ENCODE results near the gene TPCN2.

The TPCN2 gene

DNA sequence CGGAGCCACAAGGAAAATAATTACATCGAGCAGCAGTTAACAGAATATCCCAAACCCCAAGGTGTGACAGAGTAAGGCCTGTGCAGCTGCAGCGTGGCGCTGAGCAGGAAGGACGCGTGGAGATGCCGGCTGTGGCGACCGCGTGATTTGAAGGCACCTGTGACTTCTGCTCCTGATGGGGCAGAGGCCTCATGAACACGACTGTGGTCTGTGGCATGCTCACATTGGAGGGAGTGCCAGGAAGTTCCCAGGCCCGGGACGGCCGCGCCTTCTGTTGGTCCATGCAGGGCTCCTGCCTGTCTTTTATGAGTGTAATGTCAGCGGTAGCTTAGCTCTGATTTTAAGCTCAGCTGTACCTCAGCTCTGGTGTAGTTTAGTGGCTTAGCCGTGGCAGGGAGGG, 50.4 kb downstream of the TPCN2 start:
- no peak for DNase-seq

- no peak for DNase-seq
Measured at GRCh38 chr11:69100454-69101114, 51.9 kb downstream of the TPCN2 start.

DNA sequence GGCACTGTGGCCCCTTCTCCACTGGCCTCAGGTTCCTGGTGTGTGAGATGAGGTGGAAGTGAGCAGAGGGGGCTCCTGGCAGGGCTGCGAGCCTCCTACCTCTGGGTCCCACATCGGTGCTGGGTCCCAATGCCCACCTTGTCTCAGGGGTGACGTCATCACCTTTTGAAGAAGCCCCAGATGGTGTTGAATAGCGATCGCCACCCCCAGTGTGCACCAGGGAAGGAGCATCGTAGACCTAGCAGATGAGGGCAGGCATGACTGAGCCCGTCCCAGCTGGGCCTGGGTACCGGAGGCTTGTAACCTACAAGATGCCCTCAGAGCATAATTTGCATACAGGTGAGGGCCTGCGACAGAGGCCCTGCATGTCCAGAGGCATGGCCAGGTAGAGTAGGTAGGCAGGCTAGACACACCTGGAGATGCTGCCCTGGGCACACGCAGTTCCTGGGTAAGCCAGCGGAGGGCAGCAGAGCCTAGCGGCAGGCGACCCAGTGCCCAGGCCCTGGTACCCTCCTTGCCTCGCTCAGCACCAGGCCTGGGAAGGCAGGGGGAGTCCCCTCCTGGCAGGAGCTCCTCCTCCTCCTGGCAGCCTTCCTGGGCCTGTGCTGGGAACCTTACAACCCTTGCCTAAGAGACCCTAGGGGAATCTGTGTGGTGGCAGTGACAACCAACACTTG, 52.5 kb downstream of the TPCN2 start:
- peak; percentile 86 for DNase-seq

GRCh38 chr11:69101792-69102695, 53.3 kb downstream of the TPCN2 start:
- no peak for DNase-seq

DNA sequence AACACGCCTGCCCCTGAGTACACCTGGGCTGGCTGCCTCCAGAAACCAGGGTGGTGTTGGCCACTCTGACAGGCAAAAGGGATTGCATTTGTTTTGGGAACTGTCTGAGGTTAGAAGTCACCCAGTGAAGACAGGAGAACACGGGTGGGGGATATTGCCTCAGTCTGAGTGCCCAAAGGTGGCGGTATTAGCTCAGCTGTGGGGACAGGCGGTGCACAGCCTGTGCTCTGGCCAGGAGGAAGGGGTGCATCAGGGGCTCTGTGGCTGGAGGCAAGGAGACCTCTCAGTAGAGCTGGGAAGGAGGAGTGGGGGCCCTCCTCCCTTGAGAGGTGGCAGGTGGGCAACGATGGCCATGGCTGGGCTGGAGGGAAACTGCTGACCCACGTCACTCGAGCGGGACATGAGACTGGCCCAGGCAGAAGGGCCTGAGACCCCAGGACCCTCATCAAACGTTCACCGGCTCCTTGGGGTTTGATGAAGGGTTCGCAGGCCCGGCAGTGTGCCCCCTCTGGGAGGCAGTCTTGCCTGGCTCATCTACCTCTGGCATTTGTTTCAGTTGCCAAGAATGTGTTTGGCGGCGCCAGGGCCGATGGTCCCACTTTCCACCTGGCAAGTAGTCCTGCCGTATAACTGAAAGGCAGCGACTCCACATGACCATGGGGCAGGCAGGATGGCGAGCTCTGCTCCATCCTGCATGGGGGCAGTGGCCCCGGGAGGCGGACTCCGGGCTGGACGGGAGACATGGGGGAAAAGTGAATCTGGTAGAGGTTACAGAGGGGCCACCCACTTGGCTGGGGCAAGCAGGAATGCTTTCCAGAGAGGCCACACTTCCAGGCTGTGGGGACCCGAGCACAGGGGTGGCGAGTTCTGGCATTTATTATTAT, 54.2 kb downstream of the TPCN2 start:
- DNase-seq = no peak

- no peak for DNase-seq
Measured at GRCh38 chr11:69104212-69104855, 55.6 kb downstream of the TPCN2 start.

DNA sequence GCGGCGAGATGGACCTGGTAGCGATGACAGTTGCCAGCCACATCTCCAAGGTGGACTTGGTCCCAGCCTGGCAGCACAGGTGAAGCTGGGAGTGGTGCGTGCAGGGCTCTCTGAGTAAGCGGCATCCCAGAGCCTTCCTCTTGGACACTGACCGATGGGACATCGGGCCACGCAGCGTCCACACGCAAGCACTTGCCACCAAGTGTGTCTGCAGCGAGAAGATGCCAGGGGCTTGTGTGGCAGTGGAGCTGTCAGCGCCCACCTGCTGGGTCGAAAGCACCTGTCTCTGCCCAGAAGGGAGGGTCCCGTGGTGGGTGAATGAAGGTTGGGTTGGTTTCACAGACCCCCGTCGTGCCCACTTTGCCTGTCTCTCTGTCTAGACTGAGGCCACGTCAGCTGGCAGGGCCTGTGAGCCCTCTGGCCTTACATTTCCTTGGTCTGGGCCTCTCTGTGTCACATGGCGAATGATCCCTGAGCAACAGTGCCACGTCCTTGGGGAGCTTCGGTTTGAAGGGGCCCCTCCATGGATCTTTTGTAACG, 56.2 kb downstream of the TPCN2 start:
- no peak for DNase-seq

- DNase-seq = no peak
Measured at GRCh38 chr11:69105461-69106030, 56.8 kb downstream of the TPCN2 start.

DNA sequence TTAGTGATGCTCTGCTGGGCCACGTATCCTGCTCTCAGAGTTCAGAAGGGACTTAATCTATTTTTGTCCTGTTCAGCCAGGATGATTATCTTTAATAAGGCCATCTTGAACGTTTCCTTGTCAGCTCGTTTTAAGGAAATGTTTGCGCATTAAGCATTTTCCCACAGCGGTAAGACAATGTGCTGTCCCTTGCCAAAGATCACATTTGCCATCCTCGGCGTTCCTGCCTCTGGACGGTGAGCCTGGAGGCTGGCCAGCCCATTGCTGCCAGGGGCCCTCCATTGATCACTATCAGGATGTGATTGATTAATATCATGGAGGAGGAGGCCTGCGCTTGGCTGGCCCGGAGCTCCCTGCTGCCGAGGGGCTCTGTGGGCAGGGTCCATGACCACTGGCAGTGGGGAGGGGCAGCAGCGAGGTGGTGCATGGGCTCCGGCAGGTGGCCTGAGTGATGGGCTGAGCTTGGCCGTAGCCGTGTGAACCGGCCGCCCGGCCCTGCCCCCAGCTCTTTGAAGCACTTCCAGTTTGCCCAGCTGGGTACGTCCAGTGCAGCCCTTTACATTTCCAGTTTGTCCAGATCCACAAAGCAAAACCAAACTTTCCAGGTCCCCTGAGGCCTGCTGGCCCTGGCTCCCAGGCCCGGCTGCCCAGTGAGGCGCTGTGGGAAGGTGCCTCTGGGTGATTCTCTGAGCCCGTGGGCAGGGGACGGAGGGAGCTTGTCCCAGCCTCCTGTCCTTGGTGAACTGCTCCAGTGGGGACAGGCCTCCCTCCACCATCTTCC, 57.5 kb downstream of the TPCN2 start:
- no peak for DNase-seq

GRCh38 chr11:69107413-69107812, 58.7 kb downstream of the TPCN2 start:
- DNase-seq = no peak

- DNase-seq = no peak
Measured at GRCh38 chr11:69108030-69108429, 59.3 kb downstream of the TPCN2 start.

GRCh38 chr11:69108559-69108958, 59.8 kb downstream of the TPCN2 start:
- DNase-seq = no peak

- DNase-seq = no peak
Measured at GRCh38 chr11:69109101-69109500, 60.4 kb downstream of the TPCN2 start.

- DNase-seq = no peak
Measured at GRCh38 chr11:69110451-69110850, 61.7 kb downstream of the TPCN2 start.

DNA sequence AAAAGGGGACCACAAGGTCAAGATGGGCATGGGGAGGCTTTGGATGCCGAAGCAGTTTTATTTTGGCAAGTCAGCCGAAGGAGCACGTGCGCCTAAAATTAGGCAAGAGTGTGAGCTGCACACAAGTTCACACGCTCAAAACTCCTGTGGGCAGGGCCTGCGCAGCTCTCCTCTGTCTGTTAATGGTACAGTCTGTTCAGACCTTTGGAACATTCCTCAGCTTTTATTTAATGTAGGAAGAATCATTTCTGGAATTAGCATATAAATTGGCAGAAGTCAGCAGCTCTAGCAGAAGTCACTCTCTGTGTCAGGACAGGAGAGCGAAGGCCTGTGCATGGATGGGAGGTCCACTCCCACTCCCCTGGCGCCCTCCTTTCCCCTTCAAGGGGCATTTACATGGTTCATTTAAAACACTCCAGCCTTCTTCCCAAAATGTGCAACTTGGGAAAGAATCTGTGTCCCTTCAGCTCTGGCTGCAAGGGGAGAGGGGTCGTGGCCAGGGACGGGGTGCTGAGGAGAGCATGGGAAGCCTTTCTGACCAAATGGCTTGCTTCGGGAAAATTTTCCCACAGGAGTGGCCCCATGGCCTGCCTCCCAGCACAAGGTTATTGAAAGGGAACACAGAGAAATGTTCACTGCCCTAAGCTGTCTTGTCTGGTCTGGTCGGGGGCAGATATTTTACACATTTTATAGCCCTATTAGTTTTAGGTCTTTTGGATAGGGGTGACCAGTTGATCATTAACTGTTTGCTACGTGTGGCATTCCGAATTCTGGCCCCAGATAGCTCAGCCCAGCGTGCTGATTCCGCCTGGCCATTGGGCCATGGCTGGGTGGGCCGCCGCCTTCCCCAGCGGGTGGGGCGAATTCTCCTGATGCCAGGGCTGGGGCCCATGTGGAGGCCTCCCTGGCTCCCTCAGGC, 63.2 kb downstream of the TPCN2 start:
- DNase-seq = no peak

DNA sequence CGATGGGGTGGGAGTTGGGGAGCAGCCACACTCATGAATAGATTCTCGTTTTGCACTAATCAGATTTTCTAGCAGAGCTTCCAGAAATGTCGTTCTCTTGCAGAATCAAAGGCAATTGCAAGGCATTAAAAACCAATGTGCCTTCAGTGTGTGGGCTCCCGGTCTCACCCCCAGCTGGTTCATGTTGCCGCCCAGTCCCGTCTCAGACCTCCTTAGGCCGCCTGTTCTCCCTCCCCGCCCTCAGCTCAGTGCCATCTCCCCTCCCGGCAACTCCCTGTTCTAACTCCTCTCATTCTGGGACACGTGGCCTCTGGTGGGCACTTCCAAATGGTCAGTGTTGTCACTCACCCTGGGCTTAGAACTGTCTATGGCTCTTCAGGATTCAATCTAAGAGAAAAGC, 64.5 kb downstream of the TPCN2 start:
- DNase-seq = no peak

GRCh38 chr11:69113646-69114340, 65.1 kb downstream of the TPCN2 start:
- DNase-seq = no peak

- no peak for DNase-seq
Measured at GRCh38 chr11:69114362-69114761, 65.6 kb downstream of the TPCN2 start.

All from stimulated activated CD8-positive, alpha-beta memory T cell treated with anti-CD3 and anti-CD28 coated beads, Interleukin-4, amount 100 ng/mL, for 48 hours (primary cell).